Activated T-helper 17 cell treated with anti-CD3 and anti-CD28 coated beads, Interleukin-2, amount 50 U/mL, for 72 hours (primary cell): ENCODE results near the gene PLCB2. TPM values are rescaled to one million over a fixed set of nuclear protein-coding genes. Genes with fewer than 3 reads are reported as not detected.
A peak's percentile ranks its signal among the peaks of the same experiment; 100 is the strongest.

Experiments used
- ATAC-seq: fragments of 150-1000 bp; cut with Tn5 transposase; replicated peaks from 2 replicates; pipeline ENCODE4 v1.10.0; 2021; ENCODE audit warnings: mild to moderate bottlenecking, moderate library complexity
- H3K27ac Mint-ChIP-seq: one replicate; pipeline ENCODE4 v1.8.0; 2022; ENCODE audit warnings: mixed read lengths
- H3K27me3 Mint-ChIP-seq: one replicate; pipeline ENCODE4 v1.8.0; 2022; ENCODE audit warnings: mixed read lengths
- H3K36me3 Mint-ChIP-seq: one replicate; pipeline ENCODE4 v1.8.0; 2022; ENCODE audit warnings: low read depth, mild to moderate bottlenecking, mixed read lengths
- H3K4me1 Mint-ChIP-seq: one replicate; pipeline ENCODE4 v1.8.0; 2022; ENCODE audit warnings: mixed read lengths
- H3K4me3 Mint-ChIP-seq: one replicate; pipeline ENCODE4 v1.8.0; 2022; ENCODE audit warnings: mild to moderate bottlenecking, mixed read lengths
- H3K9me3 Mint-ChIP-seq: one replicate; pipeline ENCODE4 v1.8.0; 2022; ENCODE audit warnings: mixed read lengths
- total RNA-seq, 2 donors: library from RNA; stranded (reverse); gene quantifications; one replicate each; pipeline ENCODE4 v1.2.3, GENCODE V29; 2022

The PLCB2 gene
- total RNA-seq, 2 donors from 2014 or later: 111 to 116 TPM

DNA sequence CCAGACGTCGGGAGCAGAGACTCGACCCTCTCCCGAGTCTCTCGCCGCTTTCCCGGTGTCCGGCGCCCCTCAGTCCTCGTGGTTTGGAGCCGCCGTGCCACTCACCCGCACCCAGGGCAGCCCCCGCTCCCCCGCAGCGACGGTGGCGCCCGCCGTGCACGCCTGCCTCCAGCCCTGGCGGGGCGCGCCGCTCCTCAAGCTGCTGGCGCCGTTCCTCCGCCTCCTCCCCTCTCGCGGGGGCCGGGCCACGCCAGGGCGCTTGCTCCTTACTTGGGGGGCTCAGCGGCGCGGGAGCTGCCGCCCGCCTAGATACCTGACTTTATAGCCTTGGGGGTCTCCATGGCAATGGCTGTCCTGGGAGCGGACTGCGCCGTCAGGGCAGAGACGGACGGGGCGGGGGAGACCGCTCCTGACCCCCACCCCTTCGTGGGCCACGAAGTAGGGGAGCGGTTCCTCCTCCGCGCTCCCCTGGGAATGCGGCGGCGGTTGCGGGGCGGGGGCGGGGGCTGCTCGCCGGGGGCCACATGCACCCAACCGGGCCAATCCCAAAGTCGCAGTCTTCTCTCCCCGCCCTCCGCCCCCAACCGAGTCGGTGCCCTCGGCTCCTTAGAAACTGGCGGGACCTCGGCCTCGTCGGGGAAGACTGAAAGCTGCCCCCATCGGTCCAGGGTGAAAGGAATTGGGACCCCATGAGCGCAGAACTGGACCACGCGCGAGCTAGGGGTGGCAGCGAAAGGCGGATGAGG, 24.7 kb downstream of the PLCB2 start, which contains the start of gene ANKRD63:
Gene ANKRD63, minus strand, starts transcription at position 196 of the 746 bp plus-strand sequence. CDS start 478 bp downstream, outside the sequence.
- ATAC-seq: peak; percentile 52
- H3K27ac Mint-ChIP-seq: no peak within 1 kb of the TSS
- H3K4me3 Mint-ChIP-seq: peak within 1 kb of the TSS; percentile 31
- no peaks in the 10 kb centered on the region for H3K9me3 Mint-ChIP-seq
- H3K4me1 Mint-ChIP-seq: no peaks in the 10 kb centered on the region
- H3K36me3 Mint-ChIP-seq: no peaks in the 10 kb centered on the region
- H3K27me3 Mint-ChIP-seq: peaks cover 13% of the 10 kb centered on the region

DNA sequence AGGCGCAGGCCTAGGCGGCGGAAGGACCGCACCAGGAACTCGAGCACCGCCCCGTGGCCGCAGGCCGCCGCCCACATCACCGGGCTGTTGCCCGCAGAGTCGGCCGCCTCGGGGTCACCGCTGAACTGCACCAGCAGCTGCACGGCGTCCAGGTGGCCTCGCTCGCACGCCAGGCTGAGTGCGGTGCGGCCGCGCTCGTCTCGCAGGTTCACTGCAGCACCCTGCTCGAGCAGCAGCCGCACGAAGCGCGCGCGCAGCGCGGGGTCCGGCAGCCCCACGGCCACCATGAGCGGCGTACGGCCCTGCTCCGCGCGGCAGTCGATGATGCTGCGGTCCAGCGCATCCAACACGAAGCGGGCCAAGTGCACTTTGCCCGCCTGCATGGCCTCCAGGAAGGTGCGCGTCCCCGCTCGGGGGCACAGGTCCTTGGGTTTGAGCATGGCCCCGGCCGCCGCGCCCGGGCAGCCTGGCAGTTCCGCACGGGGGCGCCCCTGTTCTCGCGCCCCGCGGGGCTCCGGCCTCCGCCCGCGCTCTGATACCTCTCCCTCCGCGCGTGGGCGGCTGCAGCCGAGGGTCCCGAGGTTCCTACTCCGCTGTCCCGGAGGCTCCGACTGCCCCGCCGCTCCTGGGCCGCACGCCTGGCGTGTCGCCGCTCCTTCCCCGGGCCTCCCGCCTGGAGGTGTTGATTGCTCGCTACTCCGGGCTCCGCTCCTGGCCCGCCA, 25.4 kb downstream of the PLCB2 start:
- H3K9me3 Mint-ChIP-seq: no peaks in the 10 kb centered on the region
- no peak overlapping the region for H3K27ac Mint-ChIP-seq
- H3K36me3 Mint-ChIP-seq: no peaks in the 10 kb centered on the region
- H3K4me3 Mint-ChIP-seq: peak overlapping the region; percentile 23
- H3K27me3 Mint-ChIP-seq: peaks cover 13% of the 10 kb centered on the region
- no peaks in the 10 kb centered on the region for H3K4me1 Mint-ChIP-seq
- ATAC-seq: peak; percentile 61

DNA sequence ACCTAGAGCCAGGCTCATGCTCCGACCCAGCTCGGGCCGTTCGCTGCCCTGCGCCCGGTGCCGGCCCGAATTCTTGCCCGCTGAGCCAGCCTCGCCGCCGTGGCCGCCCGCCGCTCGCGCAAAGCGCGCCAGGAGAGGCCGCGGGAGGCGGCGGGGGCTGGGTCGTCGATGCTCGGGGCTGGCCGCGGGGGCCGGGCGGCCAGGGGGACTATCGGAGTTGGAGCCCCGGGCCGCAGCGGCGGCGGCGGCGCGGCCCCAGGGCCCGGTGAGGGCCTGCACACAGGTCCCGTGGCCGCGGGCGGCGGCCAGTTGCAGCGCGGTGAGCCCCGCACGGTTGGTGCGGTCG, 26.0 kb downstream of the PLCB2 start:
- Mint-ChIP-seq H3K4me1 (no peaks in the 10 kb centered on the region), H3K9me3 (no peaks in the 10 kb centered on the region), H3K36me3 (no peaks in the 10 kb centered on the region), H3K4me3 (no peak overlapping the region), H3K27me3 (peaks cover 13% of the 10 kb centered on the region), H3K27ac (no peak overlapping the region)
- ATAC-seq: no peak

GRCh38 chr15:40281057-40281800, 26.5 kb downstream of the PLCB2 start:
- H3K27ac Mint-ChIP-seq: no peak overlapping the region
- H3K27me3 Mint-ChIP-seq: peaks cover 13% of the 10 kb centered on the region
- no peaks in the 10 kb centered on the region for H3K4me1 Mint-ChIP-seq
- H3K9me3 Mint-ChIP-seq: no peaks in the 10 kb centered on the region
- no peak for ATAC-seq
- H3K4me3 Mint-ChIP-seq: peak overlapping the region; percentile 33
- H3K36me3 Mint-ChIP-seq: no peaks in the 10 kb centered on the region

GRCh38 chr15:40280260-40281056, 27.3 kb downstream of the PLCB2 start:
- Mint-ChIP-seq H3K27me3 (peaks cover 13% of the 10 kb centered on the region), H3K4me3 (peak overlapping the region; percentile 33), H3K27ac (no peak overlapping the region), H3K4me1 (no peaks in the 10 kb centered on the region), H3K36me3 (no peaks in the 10 kb centered on the region), H3K9me3 (no peaks in the 10 kb centered on the region)
- no peak for ATAC-seq

- no peaks in the 10 kb centered on the region for H3K9me3 Mint-ChIP-seq
- ATAC-seq: peak; percentile 62
- H3K27me3 Mint-ChIP-seq: peaks cover 13% of the 10 kb centered on the region
- H3K27ac Mint-ChIP-seq: no peak overlapping the region
- no peaks in the 10 kb centered on the region for H3K36me3 Mint-ChIP-seq
- H3K4me3 Mint-ChIP-seq: no peak overlapping the region
- H3K4me1 Mint-ChIP-seq: no peaks in the 10 kb centered on the region
Measured at GRCh38 chr15:40279437-40280141, 28.1 kb downstream of the PLCB2 start.

- Mint-ChIP-seq H3K36me3 (no peaks in the 10 kb centered on the region), H3K9me3 (no peaks in the 10 kb centered on the region)
- ATAC-seq: no peak
Measured at GRCh38 chr15:40278026-40278425, 29.7 kb downstream of the PLCB2 start.

DNA sequence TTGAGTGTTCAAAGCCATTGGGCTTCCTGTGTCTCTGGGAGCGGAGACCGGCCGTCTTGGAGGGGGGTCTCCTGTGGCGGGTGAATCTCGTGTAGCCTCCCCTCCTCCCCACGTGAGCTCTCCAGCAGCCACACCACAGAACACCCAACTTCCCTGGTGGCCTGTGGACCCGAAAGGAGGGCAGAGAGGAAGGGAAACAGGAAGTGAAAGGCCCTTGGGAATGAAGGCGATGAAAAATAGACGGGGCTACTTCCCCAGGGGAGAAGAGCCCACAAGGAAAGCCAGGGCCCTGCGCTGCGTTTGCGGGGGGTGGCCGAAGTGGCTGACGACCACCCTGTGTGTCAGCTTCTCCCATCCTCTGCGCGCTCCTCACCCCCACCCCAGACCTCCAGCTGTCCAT, 30.3 kb downstream of the PLCB2 start:
- Mint-ChIP-seq H3K4me3 (no peak overlapping the region), H3K36me3 (no peaks in the 10 kb centered on the region)

More at GRCh38 chr15:40278026-40278425, 29.7 kb downstream of the PLCB2 start:
- H3K4me3 Mint-ChIP-seq: no peak overlapping the region
- peaks cover 13% of the 10 kb centered on the region for H3K27me3 Mint-ChIP-seq
- no peaks in the 10 kb centered on the region for H3K4me1 Mint-ChIP-seq
- H3K27ac Mint-ChIP-seq: no peak overlapping the region

DNA sequence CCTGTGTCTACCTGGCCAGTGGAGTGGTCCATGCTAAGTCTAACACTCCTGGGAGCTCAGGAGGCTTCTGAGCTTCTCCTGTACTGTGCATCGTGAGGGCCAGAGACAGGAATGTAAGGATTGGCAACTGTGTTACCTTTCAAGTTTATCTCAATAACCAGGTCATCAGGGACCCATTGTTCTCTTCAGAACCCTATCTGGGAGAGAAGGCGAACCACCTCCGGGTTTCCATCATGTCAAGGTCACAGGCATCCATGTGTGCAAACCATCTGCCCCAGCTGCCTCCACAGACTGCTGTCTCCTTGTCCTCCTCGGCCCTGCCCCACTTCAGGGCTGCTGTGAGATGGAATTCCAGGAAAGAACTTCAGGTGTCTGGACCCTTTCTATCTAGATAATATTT, 30.8 kb downstream of the PLCB2 start:
- Mint-ChIP-seq H3K4me1 (no peaks in the 10 kb centered on the region), H3K36me3 (no peaks in the 10 kb centered on the region), H3K27me3 (peaks cover 13% of the 10 kb centered on the region), H3K9me3 (no peaks in the 10 kb centered on the region), H3K27ac (no peak overlapping the region), H3K4me3 (no peak overlapping the region)
- ATAC-seq: no peak

More for the DNA sequence above, 30.3 kb downstream of the PLCB2 start:
- Mint-ChIP-seq H3K9me3 (no peaks in the 10 kb centered on the region), H3K4me1 (no peaks in the 10 kb centered on the region), H3K27ac (no peak overlapping the region), H3K27me3 (peaks cover 13% of the 10 kb centered on the region)
- no peak for ATAC-seq

DNA sequence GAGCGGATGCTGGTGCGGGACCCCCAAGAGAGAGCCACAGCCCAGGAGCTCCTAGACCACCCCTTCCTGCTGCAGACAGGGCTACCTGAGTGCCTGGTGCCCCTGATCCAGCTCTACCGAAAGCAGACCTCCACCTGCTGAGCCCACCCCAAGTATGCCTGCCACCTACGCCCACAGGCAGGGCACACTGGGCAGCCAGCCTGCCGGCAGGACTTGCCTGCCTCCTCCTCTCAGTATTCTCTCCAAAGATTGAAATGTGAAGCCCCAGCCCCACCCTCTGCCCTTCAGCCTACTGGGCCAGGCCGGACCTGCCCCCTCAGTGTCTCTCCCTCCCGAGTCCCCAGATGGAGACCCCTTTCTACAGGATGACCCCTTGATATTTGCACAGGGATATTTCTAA, 31.8 kb downstream of the PLCB2 start:
- no peaks in the 10 kb centered on the region for H3K4me1 Mint-ChIP-seq
- no peak for ATAC-seq
- H3K4me3 Mint-ChIP-seq: no peak overlapping the region
- no peaks in the 10 kb centered on the region for H3K9me3 Mint-ChIP-seq
- peaks cover 10% of the 10 kb centered on the region for H3K27me3 Mint-ChIP-seq
- H3K36me3 Mint-ChIP-seq: no peaks in the 10 kb centered on the region
- no peak overlapping the region for H3K27ac Mint-ChIP-seq

DNA sequence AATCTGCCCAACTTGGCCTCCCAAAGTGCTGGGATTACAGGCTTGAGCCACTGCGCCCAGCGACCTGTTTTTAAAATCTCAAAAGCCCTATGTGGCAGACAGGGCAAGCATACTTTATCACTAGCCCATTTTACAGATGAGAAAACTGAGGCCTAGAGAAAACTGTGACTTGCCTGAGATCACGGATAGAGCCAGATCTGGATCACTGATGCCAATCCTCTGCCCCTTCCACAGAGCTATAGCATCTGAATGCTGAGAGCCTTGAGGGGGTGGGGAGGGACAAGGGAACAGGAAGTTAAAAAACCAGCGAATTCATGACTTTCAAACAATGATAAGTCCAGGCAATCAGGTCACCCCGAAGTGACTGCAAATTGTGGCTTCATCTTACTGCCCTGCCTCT, 32.2 kb downstream of the PLCB2 start:
- H3K4me3 Mint-ChIP-seq: no peak overlapping the region
- H3K4me1 Mint-ChIP-seq: no peaks in the 10 kb centered on the region
- no peaks in the 10 kb centered on the region for H3K9me3 Mint-ChIP-seq
- H3K27ac Mint-ChIP-seq: no peak overlapping the region
- ATAC-seq: no peak
- peaks cover 8% of the 10 kb centered on the region for H3K27me3 Mint-ChIP-seq
- no peaks in the 10 kb centered on the region for H3K36me3 Mint-ChIP-seq

- H3K27me3 Mint-ChIP-seq: peaks cover 6% of the 10 kb centered on the region
- no peak overlapping the region for H3K27ac Mint-ChIP-seq
- no peaks in the 10 kb centered on the region for H3K9me3 Mint-ChIP-seq
- H3K4me1 Mint-ChIP-seq: no peaks in the 10 kb centered on the region
- no peaks in the 10 kb centered on the region for H3K36me3 Mint-ChIP-seq
- no peak overlapping the region for H3K4me3 Mint-ChIP-seq
- peak; percentile 75 for ATAC-seq
Measured at GRCh38 chr15:40274350-40275274, 33.1 kb downstream of the PLCB2 start.

- ATAC-seq: no peak
- no peaks in the 10 kb centered on the region for H3K9me3 Mint-ChIP-seq
Measured at GRCh38 chr15:40273428-40273827, 34.3 kb downstream of the PLCB2 start.

More at GRCh38 chr15:40273428-40273827, 34.3 kb downstream of the PLCB2 start:
- H3K27me3 Mint-ChIP-seq: peaks cover 3% of the 10 kb centered on the region
- no peaks in the 10 kb centered on the region for H3K4me1 Mint-ChIP-seq
- H3K4me3 Mint-ChIP-seq: no peak overlapping the region
- no peaks in the 10 kb centered on the region for H3K36me3 Mint-ChIP-seq
- H3K27ac Mint-ChIP-seq: no peak overlapping the region
